NCI-H524 (cell line): Measurements from ENCODE around the gene SOX10.

Experiments used
- DNase-seq, 2 experiments: peaks; one replicate each; lab custom pipeline; 2025; lab: John Stamatoyannopoulos, UW

Gene SOX10

DNA sequence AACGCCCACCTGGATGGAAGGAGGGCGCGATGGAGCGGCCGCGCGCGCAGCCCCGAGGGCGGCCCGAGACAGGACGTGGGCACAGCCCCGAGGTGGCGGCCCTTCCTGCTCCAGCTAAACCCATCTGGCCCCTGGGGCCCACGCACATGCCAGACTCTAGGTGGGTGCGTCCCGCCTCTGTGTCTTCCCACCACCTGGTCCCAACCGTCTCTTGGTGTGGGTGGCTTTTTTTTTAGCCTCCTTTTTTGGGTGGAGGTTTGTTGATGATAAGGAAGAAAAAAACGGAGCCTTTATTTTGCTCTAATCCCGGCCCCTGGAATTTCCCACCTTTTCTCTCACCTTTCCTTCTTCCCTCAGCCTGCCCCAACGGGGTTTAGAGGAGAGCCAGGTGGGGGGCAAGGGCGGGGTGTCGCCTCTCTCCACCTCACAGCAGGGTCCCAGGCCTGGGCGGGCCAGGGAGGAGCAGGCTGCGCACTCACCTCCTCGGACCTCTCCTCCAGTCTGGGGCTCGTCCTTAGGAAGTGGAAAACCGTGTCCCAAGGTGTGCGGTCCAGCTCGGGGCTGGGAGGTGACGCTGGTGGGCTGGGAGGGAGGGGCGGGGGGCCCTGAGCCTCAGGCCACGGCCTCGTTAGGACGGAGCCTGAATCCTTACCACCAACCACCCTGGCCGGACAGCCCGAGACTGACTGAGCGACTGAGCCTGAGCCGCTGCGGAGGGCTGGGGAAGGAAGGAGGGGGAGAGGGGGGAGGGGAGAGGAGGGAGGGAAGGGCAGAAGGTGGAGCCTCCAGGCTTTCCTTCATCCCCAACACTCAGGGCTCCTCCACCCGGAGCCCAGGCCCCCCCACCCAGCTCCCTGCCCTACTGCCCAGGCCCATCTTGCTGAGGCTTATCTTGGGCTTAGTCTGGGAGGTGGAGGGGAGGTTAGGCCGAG, at the start of gene SOX10:
Gene SOX10 (minus strand): TSS at position 696 of the 932 bp plus-strand sequence. CDS start 771 bp downstream, outside the sequence.
- no peak for DNase-seq

DNA sequence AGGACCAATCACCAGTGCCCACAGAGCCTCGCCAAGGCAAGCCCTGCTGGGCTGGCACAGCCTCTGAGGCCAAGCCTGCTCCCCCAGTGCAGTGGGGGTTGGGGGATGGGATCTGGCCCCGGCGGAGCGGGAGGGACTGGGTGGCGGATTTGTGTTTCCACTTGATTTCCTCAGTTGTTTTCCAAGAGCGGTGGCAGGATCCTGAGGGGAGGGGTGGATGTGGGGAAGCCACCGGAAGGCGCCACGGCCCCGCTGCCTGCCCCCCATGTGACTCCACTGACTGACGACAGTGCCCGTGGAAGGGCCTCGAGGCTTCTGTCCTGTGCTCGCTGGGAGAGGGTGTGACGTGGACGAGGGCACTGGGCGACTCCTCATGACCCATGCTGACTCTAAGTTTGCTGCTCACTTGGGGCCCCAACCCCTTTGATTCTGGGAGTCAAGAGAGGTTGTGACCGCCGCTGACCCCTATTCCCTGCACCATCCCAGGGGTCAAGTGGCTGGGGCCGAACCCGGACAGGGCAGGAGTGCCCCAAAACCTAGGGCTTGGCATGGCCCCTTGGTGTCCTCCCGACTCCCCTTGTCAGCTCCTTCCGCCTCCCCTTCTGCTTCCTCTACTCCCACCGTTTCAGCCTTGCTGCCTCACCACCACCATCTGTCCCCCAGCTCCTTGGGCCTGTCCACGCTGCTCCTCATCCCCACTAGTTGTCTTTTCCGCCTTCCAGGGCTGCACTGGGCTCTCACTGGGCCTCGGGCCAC, 49.3 kb upstream of the SOX10 start:
- DNase-seq: no peak

DNA sequence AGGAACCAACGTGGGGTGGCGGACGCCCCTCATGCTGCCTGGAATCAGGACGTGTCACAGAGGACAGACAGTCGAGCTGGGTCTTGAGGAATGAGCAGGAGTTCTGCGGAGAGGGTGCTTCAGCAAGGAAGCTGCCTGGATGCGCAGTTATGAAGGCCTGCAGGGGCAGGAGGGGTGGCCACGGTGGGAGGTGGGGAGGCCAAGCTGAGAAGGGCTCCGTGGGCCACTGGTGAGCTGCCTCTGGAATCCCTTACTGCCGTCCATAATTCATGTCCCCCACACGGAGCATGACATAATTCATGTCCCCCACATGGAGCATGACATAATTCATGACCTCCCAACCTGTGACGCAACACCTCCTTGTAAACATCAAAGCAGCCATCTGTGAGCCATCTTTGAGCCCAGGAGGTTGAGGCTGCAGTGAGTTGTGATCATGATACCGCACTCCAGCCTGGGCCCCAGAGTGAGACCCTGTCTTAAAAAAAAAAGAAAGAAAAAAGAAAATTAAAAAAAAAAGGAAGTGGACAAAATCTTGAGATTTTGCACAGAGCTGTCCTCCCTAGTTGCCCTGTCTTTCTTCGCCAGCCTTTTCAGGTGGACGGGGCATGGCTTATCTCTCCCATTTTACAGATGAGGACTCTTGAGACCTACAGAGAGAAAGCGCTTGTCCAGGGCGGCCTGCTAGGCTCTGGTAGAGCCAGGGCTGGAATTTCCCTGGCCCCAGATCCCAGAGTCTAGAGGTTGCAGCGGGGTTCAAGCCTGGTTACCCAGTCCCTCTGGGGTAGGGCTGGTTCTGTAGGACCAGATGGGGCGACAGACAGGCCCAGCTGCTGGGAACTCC, 48.5 kb upstream of the SOX10 start:
- no peak for DNase-seq

DNA sequence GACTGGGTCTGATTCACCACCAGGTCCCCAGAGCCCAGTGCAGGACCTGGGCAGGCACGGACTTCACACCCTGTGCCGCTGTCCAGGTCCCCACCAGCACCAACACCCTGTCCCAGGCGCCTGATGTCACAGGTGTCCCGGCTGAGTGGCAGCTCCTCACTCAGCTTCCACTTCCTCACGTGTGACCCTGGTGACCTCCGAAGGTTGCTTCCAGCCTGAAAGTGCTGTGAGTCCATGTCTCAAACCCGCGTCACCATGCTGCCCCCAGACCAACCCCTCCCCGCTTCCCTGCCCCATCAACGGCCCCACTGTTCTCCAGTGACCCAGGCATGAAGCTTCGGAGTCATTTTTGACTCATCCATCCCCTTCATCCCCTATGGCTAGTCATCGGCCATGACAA, 47.1 kb upstream of the SOX10 start:
- DNase-seq: no peak

DNA sequence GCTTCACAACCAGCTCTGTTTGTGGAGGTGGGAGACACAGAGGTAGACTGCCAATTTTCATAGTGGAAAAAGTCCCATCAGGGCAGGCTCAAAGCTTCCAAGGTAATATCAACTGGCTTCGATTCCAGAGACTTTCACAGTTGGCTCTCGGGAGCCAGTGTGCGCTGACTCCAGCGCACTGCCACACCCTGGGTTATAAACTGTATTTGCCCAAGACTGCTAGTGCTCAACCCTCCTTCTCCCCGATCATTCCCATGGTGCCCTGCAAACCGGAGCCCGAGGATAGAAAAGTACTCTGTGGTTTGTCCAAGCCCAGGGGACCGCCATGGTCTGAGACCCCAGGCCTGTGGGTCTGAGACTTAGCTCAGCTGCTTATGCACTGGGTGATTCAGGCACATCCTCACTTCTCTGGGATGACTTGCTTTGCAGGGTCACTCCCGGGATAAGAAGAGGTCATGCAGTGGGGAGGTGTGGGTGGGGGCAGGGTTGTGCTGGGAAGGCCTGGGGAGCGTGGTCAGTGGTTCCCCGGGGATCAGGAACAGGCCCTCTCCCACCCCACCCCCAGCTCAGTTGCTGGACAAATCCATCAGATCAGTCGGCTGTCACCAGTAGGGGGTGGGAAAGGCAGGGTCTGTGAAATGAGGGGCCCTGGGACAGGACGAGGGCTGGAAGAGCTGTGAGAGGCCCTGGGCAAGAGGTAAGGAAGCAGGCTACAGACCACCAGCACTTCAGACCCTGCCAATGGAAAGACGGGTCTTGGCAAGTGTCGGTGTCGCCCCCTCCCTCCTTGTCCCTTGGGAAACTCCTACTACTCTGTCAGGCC, 46.2 kb upstream of the SOX10 start:
- DNase-seq: no peak

DNA sequence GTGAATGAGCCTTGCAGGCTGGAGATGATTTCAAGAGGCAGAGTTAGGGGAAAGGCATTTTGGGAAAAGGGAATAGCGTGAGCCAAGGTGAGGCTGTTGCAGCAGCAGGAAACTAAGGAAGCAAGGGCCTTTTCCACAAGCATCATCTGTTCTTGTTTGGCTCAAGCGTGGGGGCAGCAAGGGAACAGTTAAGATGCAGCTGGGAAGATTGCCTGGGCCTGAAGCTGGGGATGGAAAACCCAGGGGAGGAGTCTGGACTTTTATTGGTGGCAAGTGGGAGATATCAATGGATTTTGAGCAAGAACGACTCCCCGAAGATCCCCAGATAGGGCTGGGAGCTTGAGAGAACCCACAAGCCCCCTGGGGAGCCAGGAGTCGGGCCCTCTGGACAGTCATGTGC, 45.5 kb upstream of the SOX10 start:
- no peak for DNase-seq

DNA sequence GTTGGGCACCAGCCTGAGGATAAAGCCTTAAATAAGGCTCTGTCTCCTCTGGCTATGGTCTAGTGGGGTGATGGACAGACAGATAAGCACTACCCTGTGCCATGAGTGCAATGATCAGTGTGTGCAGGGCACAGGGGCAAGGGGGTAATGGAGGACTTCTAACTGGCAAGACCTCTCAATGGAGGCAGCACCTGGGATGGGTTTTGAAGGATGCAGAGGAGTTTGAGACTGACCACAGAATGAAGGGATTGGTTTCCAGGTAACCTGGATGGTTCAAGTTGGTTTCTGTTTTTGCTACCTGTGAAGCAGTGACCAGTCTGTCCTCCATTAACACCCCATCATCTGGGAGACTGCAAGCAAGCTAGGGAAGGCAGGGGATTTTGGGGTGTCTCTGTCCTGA, 45.0 kb upstream of the SOX10 start:
- DNase-seq: no peak

DNA sequence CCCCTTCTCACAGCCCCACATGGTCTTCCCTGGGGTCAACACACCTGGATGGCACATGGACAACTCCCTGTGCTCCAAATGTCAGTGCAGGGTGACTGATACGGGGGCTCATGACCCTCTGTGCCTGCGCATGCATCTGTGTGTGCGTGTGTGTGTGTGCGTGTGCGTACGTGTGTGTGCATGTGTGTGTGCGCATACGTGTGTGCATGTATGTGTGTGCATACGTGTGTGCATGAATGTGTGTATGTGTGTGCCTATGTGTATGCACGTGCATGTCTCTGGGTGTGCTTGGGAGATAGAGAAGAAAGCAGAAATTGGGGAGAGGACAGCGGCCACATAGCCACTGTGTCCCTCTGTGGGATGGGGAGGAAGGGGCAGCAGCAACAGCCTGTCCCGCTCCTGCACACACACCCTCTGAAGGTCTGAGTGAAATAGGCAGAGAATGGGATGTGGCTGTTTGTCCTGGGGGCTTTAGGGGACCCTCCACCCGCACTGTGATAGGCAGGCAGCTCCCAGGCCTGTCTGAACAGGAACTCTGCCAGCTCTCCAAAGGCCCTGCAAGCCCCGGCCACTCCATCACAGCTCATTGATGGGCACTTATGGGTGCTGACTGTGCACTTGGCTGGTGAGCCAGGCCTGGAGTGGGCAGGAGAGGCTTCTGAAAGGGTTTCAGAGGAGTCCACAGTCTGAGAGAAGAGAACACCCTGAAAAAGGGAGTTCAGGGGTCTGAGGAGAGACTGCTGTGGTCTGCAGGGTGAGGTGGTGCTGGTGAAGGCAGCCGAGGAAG, 44.2 kb upstream of the SOX10 start:
- DNase-seq: no peak

DNA sequence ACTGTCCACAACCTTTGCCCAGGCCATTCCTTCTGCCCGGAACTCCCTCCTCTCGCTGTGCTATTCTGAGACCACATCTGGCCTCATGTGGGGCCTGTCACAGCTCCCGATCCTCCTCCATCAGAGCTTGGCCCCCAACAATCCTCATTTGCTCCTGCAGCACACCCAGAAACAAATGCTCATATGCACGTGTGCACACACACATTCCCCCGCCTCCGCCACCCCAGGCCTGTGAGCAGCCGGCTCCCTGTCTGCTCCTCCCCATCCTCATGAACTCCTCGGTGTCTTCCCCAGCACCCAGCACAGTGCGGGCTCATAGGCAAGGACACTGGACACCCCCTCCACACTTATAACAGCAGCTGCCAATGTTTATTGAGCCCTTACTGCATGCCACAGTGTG, 43.1 kb upstream of the SOX10 start:
- no peak for DNase-seq

DNA sequence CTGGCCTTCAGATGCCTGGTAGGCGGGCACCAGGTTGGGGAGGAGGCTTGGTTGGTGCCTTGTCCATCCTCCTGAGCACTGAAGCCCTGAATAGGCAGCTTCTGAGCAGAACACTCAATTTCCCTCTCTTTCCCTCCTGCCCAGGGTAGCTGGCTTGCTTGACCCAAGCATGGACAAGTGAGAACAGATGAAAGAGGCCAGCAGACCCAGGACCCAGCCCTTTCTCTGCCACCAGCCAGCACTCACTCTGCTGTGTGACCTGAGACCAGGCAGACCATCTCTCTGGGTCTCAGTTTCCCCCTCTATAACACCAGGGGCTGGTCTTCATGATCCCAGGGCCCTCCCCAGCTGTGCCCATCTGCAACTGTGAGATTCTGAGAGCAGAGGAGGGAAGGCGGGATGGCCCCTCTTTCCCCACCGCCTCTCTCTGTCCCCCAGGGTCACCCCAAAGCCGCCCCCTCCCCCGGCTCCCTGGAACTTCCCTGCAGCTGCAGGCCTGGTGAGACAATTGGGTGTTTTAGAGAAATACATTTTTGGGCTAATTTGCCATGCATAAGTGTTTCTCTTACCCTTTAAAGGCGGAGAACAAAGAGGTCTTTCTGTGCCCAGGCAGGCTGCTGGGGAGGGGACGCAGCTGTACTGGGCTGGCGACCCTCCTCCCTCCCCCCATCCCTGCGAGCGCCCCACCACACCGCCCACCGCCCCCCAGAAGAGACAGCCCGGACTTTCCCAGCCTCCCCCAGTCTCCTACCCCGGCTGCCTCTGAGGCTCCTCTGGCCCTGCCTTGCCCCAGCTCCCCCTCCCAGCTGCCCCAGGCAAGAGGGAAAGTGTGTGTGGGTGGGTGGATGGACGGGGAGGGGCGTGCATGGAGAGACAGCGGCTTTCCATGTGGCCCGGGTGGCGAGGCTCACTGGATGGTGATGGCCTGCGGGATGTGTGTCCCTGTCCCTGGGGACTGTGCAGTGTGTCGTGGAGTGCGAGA, 42.1 kb upstream of the SOX10 start:
- DNase-seq: no peak

DNA sequence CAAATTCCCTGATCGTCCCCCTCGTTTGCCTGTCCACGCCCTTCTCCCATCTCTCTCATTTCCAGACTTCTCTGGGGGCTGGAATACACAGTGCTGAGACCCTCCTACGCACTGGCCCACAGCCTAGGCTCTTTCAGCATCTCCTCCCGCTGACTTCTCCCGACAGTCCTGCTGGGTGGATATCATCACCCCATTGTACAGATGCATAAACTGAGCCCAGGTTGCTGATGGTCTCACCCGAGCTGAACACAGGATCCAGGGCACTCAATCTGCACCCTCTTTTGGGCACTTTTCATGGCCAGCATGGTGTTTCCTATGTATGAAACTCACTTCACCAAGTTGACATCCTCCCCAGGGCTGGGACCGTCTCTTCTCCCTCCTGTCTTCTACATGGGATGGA, 41.2 kb upstream of the SOX10 start:
- DNase-seq: no peak

DNA sequence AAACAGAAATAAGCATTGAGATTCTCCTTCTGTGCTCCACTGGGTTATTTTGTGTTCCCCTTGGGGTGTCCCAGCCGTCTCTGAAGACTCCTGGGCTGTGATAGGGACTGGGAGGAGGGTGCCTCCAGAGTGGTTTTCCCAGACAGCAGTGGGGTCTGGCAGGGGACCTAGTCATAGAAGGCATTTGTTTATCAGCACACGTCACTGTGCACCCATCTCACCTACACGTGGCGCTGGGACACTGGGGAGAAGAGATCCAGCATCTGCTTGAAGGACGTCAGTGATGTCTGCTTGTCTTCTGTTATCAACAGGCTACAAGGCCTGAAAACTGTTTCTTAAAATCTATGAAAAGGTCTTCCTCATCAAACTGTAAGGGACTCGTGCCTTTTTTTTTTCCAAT, 38.7 kb upstream of the SOX10 start:
- DNase-seq: no peak

DNA sequence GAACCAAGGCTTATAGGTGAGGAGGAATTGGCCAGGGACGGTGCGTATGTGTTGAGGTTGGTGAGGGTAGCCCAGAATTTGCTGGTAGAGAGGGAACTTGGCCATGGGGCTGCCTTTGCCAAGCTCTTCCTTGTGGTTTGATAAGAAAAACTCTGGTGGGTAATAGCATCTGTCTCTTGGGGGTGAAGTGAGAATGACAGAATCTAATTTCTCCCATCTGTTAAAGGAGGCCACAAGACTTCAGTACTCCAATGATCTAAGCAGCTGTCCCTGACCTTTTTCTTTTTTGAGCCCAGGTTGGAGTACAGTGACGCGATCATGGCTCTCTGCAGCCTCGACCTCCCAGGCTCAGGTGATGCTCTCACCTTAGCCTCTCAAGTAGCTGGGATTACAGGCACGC, 36.9 kb upstream of the SOX10 start:
- peak in 1 of 2 experiments; percentile 65 for DNase-seq

DNA sequence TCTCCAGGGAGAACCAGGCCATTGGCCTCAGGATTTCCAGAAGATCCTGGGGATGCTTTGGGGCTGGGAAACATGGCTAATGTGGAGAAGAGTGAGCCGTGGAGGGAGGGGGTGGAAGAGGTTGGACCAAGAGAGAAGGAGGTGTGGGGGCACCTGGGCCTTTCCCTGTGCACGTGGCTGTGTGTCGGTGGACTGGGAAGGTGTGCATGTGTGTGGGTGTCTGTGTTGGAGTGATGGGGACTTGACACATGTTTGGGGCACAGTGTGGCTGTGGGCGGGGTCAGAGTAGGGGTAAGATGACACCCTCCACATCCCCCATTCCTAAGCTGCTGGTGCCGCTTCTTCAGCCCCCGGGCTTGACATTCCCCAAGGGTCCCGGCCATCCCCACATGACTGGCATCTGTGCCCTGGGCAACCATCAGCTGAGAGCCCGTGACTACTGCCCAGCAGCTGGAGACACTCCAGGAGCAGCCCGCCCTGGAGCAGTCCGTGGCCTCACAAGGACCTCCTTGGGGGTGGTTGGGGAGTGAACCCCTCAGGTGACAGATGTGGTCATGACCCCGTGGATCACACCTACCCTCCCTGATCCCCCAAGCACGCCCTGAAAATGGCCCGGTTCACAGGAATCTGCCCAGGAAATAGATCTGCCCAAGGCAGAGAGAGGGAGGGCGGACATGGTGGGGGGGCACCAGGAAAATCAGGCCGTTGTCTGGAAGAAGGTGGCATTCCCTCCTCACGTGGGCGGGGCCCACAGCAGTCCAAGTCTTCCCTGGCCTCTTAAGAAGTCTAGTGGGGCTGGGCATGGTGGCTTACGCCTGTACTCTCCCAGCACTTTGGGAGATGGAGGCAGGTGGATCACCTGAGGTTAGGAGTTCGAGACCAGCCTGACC, 34.8 kb upstream of the SOX10 start:
- DNase-seq: no peak

DNA sequence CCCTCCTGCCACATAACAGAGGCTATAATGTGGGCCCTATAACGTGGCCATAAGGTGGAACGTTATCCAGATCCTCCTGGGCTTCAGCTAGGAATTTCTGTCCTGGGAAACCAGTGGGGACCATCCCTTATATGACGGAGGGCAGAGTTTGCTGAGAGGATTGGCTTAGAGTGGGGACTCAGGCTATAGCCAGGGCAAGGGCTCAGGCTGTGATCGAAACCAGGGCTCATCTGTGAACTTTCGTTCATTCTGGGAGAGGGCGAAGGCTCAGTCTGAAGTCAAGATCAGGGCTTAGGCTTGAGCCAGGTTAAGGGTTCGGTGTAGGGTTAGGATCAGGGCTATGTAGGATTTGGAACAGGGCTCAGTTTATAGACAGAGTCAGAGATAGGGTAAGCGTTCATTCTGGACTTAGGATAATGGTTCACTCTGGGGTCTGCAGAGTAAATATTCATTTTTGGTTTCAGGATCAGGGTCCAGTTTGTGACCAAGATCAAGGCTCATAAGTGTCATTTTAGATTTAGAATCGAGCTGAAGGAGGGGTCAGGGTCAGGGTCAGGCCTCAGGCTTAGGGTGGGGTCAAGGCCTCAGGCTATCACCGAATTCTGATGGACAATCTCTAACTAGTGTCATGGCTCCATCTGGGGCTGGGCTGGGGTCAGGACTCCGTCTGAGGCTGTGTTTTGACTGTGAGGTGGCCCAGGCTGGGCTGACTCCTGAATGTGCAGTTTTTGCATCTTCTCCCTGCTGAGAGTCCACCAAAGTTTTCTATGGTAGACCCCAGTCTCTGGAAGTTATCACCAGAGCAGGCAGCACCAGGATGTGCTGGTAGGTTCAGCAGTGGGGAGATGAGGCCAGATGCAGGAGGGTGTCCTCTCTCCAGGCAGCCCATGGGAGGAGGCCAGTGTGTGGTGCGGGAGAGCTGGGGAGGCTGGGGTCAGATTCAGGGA, 33.9 kb upstream of the SOX10 start:
- no peak for DNase-seq

DNA sequence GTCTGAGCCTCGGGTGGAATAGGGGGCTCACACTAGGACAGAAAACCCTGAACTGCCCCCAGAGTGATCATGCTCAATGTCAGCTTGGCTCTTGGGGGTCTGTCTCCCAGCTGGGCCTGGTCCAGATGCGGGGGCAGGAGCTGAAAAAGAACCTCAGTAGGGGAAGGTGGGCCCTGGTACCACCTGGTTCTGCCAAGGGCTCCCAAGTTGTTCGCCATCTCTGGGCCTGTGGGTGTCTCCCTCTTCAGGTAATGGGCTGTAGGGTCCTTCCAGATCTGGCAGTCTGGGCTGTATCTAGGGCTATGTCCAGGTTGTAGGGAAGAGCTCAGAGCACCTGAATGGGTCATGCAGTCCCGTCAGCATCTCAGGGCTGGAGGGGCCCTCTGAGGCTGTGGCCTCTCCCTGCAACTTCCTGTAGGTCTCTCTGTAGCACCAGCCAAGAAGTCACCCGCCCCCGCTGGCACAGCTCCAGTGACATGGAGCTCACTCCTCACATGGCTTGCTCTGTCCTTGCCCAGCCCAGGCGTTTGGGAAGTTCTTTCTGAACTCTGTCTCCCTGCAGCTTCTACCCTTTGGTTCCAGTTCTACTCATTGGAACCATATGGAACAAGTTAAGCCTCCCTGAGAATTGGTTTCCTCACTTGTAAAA, 33.0 kb upstream of the SOX10 start:
- DNase-seq: no peak
